Measurements from ENCODE around the gene FBXO5.

Gene FBXO5

GRCh38 chr6:152957796-152958195 lies 25.0 kb downstream of the FBXO5 start:
- in situ Hi-C loops (cut with HindIII; ENCODE audit: low sequenced_read_pairs) = no loop called here
- no peak overlapping the region for H3K4me3 ChIP-seq (ENCODE audit: low read depth, low read length)
- DNase-seq (ENCODE audit: low read depth, low spot score) = no peak
- TF ChIP-seq CTCF (IDR thresholded peaks at IDR 0.05; ENCODE audit: low read depth, low read length) = no peak

- no peak for DNase-seq (ENCODE audit: low read depth, low spot score)
- no peak overlapping the region for H3K4me3 ChIP-seq (ENCODE audit: low read depth, low read length)
- TF ChIP-seq CTCF (IDR thresholded peaks at IDR 0.05; ENCODE audit: low read depth, low read length) = no peak
- in situ Hi-C loops (cut with HindIII; ENCODE audit: low sequenced_read_pairs) = no loop called here
Observed at GRCh38 chr6:152954443-152954842, 28.4 kb downstream of the FBXO5 start.

- DNase-seq (ENCODE audit: low read depth, low spot score) = peak; percentile 55
- in situ Hi-C loops (cut with HindIII; ENCODE audit: low sequenced_read_pairs) = no loop called here
- H3K4me3 ChIP-seq (ENCODE audit: low read depth, low read length) = no peak overlapping the region
- TF ChIP-seq CTCF (IDR thresholded peaks at IDR 0.05; ENCODE audit: low read depth, low read length) = peak; percentile 65
Observed at GRCh38 chr6:152952866-152953509, 29.9 kb downstream of the FBXO5 start.

- in situ Hi-C loops (cut with HindIII; ENCODE audit: low sequenced_read_pairs) = no loop called here
- DNase-seq (ENCODE audit: low read depth, low spot score) = peak; percentile 39
- H3K4me3 ChIP-seq (ENCODE audit: low read depth, low read length) = no peak overlapping the region
- TF ChIP-seq CTCF (IDR thresholded peaks at IDR 0.05; ENCODE audit: low read depth, low read length) = no peak
Observed at GRCh38 chr6:152952045-152952444, 30.8 kb downstream of the FBXO5 start.

GRCh38 chr6:152950240-152950639 lies 32.6 kb downstream of the FBXO5 start:
- in situ Hi-C loops (cut with HindIII; ENCODE audit: low sequenced_read_pairs) = no loop called here
- no peak for DNase-seq (ENCODE audit: low read depth, low spot score)
- no peak overlapping the region for H3K4me3 ChIP-seq (ENCODE audit: low read depth, low read length)
- no peak for TF ChIP-seq CTCF (IDR thresholded peaks at IDR 0.05; ENCODE audit: low read depth, low read length)

GRCh38 chr6:152948150-152948768 lies 34.6 kb downstream of the FBXO5 start:
- peak; percentile 56 for DNase-seq (ENCODE audit: low read depth, low spot score)
- no peak overlapping the region for H3K4me3 ChIP-seq (ENCODE audit: low read depth, low read length)
- TF ChIP-seq CTCF (IDR thresholded peaks at IDR 0.05; ENCODE audit: low read depth, low read length) = peak; percentile 62
- in situ Hi-C loops (cut with HindIII; ENCODE audit: low sequenced_read_pairs) = no loop called here

Data from astrocyte of the spinal cord (primary cell).